ENCODE results near the gene NDUFB8. TPM values are rescaled to one million over a fixed set of nuclear protein-coding genes. Genes with fewer than 3 reads are reported as not detected.

NDUFB8 gene
- total and polyA plus RNA-seq, 2 experiments from 2014 or later: 123 to 294 TPM

- Histone ChIP-seq H3K9ac (no peak overlapping the region), H3K27me3 (replicated peaks; ENCODE audit: insufficient read depth) (no peaks in the 10 kb centered on the region), H3K79me2 (ENCODE audit: insufficient read depth) (no peaks in the 10 kb centered on the region), H3K9me3 (ENCODE audit: low read depth) (no peaks in the 10 kb centered on the region), H3K4me3 (no peak overlapping the region), H4K20me1 (ENCODE audit: insufficient read depth) (no peaks in the 10 kb centered on the region), H3K9me2 (ENCODE audit: insufficient read depth) (no peaks in the 10 kb centered on the region), H3K4me2 (ENCODE audit: unreplicated experiment) (no peak overlapping the region), H3K4me1 (ENCODE audit: insufficient read depth) (peaks cover 31% of the 10 kb centered on the region), H3F3A (ENCODE audit: insufficient read depth) (peaks cover 21% of the 10 kb centered on the region), H3K27ac (no peak overlapping the region), H3K36me3 (ENCODE audit: low read depth) (no peaks in the 10 kb centered on the region), H2AFZ (no peak overlapping the region)
- 86 to 100% methylated on average over 1 of the region's 1 CpG for WGBS, 2 experiments (ENCODE audit: low coverage in 1 of 2, low lambda C conversion rate in 2 of 2, missing lambda C conversion rate in 2 of 2)
- peak; percentile 20 for DNase-seq
- in situ Hi-C loops (cut with MboI): no loop called here
- TF ChIP-seq EZH2 (IDR thresholded peaks at IDR 0.05; ENCODE audit: insufficient read depth, poor library complexity, severe bottlenecking) (no peak), EZH2phosphoT487 (IDR thresholded peaks at IDR 0.05; ENCODE audit: insufficient read depth, low read depth) (no peak)
Observed at GRCh38 chr10:100502926-100503494, 26.7 kb downstream of the NDUFB8 start.

- H3F3A ChIP-seq (ENCODE audit: insufficient read depth): peaks cover 13% of the 10 kb centered on the region
- peak; percentile 37 for DNase-seq
- H3K27me3 ChIP-seq (replicated peaks; ENCODE audit: insufficient read depth): no peaks in the 10 kb centered on the region
- no peaks in the 10 kb centered on the region for H3K36me3 ChIP-seq (ENCODE audit: low read depth)
- in situ Hi-C loops (cut with MboI): no loop called here
- peaks cover 22% of the 10 kb centered on the region for H3K4me1 ChIP-seq (ENCODE audit: insufficient read depth)
- no peaks in the 10 kb centered on the region for H3K79me2 ChIP-seq (ENCODE audit: insufficient read depth)
- H3K9me3 ChIP-seq (ENCODE audit: low read depth): no peaks in the 10 kb centered on the region
- H4K20me1 ChIP-seq (ENCODE audit: insufficient read depth): no peaks in the 10 kb centered on the region
- H3K9ac ChIP-seq: no peak overlapping the region
- no peak overlapping the region for H3K4me2 ChIP-seq (ENCODE audit: unreplicated experiment)
- no peak for TF ChIP-seq EZH2 (IDR thresholded peaks at IDR 0.05; ENCODE audit: insufficient read depth, poor library complexity, severe bottlenecking)
- no peak overlapping the region for H2AFZ ChIP-seq
- H3K9me2 ChIP-seq (ENCODE audit: insufficient read depth): no peaks in the 10 kb centered on the region
- no peak overlapping the region for H3K4me3 ChIP-seq
- H3K27ac ChIP-seq: no peak overlapping the region
Observed at GRCh38 chr10:100501423-100501822, 28.2 kb downstream of the NDUFB8 start.

DNA sequence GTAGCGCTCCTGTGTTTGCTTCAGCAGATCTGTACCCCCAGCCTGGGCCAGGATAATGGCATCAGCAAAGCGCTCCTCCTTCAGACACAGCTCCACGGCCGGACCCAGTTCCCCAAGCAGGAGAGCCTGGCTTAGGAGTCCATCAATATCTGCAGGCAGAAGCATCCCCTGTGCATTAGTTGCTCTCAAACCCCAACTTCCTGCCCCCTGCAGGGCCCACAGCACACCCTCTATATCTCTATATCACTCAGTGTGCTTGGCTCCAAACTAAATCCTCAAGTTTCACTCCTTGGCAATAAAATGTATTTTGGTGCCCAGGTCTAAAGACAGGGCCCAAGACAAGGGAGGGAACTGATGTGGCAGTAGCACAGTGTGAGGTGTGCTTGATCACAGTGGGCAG is 31.6 kb downstream of the NDUFB8 start:
- no peak overlapping the region for H3K4me3 ChIP-seq
- H3K79me2 ChIP-seq (ENCODE audit: insufficient read depth): no peaks in the 10 kb centered on the region
- no peak overlapping the region for H3K9ac ChIP-seq
- H3F3A ChIP-seq (ENCODE audit: insufficient read depth): no peaks in the 10 kb centered on the region
- H3K27ac ChIP-seq: no peak overlapping the region
- DNase-seq: no peak
- TF ChIP-seq EZH2 (IDR thresholded peaks at IDR 0.05; ENCODE audit: insufficient read depth, poor library complexity, severe bottlenecking) (no peak), EZH2phosphoT487 (IDR thresholded peaks at IDR 0.05; ENCODE audit: insufficient read depth, low read depth) (no peak)
- H2AFZ ChIP-seq: no peak overlapping the region
- no peaks in the 10 kb centered on the region for H3K9me3 ChIP-seq (ENCODE audit: low read depth)
- no peaks in the 10 kb centered on the region for H3K27me3 ChIP-seq (replicated peaks; ENCODE audit: insufficient read depth)
- no peak overlapping the region for H3K4me2 ChIP-seq (ENCODE audit: unreplicated experiment)
- no peaks in the 10 kb centered on the region for H4K20me1 ChIP-seq (ENCODE audit: insufficient read depth)
- in situ Hi-C loops (cut with MboI): no loop called here
- peaks cover 4% of the 10 kb centered on the region; the same call in 1 of the 2 replicates for H3K4me1 ChIP-seq (ENCODE audit: insufficient read depth)
- H3K9me2 ChIP-seq (ENCODE audit: insufficient read depth): no peaks in the 10 kb centered on the region
- WGBS, 2 experiments (ENCODE audit: low coverage in 1 of 2, low lambda C conversion rate in 2 of 2, missing lambda C conversion rate in 2 of 2): 89 to 95% methylated on average over 4 of the region's 4 CpGs
- H3K36me3 ChIP-seq (ENCODE audit: low read depth): no peaks in the 10 kb centered on the region

DNA sequence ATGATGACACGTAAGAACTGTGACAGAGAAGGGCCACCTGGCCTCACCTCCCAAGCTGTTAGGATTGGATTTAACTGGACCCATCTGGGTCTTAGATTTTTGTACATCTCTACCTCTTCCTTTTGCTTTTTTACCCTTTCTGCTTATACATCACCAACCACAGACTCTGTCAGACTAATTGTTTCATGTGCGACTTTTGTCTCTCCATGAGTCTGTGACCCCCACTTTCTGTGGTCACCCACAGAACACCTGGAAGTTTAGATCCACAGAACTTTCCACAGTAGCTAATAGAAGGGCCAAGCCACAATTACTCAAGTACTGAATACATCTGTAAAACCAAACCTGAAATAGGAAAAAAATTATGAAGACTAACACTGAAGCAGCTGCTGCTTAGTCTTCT is 33.1 kb downstream of the NDUFB8 start:
- DNase-seq: no peak
- H3K79me2 ChIP-seq (ENCODE audit: insufficient read depth): no peaks in the 10 kb centered on the region
- H3K9me3 ChIP-seq (ENCODE audit: low read depth): no peaks in the 10 kb centered on the region
- H3K4me2 ChIP-seq (ENCODE audit: unreplicated experiment): no peak overlapping the region
- H3K4me1 ChIP-seq (ENCODE audit: insufficient read depth): peaks cover 1% of the 10 kb centered on the region; the same call in 1 of the 2 replicates
- H3K9ac ChIP-seq: no peak overlapping the region
- no peak overlapping the region for H3K4me3 ChIP-seq
- no peaks in the 10 kb centered on the region for H3F3A ChIP-seq (ENCODE audit: insufficient read depth)
- TF ChIP-seq EZH2 (IDR thresholded peaks at IDR 0.05; ENCODE audit: insufficient read depth, poor library complexity, severe bottlenecking) (no peak), EZH2phosphoT487 (IDR thresholded peaks at IDR 0.05; ENCODE audit: insufficient read depth, low read depth) (no peak)
- H4K20me1 ChIP-seq (ENCODE audit: insufficient read depth): no peaks in the 10 kb centered on the region
- no peaks in the 10 kb centered on the region for H3K27me3 ChIP-seq (replicated peaks; ENCODE audit: insufficient read depth)
- no peaks in the 10 kb centered on the region for H3K36me3 ChIP-seq (ENCODE audit: low read depth)
- H2AFZ ChIP-seq: no peak overlapping the region
- 84 to 92% methylated on average over 2 of the region's 2 CpGs for WGBS, 2 experiments (ENCODE audit: low coverage in 1 of 2, low lambda C conversion rate in 2 of 2, missing lambda C conversion rate in 2 of 2)
- no peaks in the 10 kb centered on the region for H3K9me2 ChIP-seq (ENCODE audit: insufficient read depth)
- H3K27ac ChIP-seq: no peak overlapping the region
- in situ Hi-C loops (cut with MboI): no loop called here

- Histone ChIP-seq H3F3A (ENCODE audit: insufficient read depth) (no peaks in the 10 kb centered on the region), H4K20me1 (ENCODE audit: insufficient read depth) (no peaks in the 10 kb centered on the region), H3K4me2 (ENCODE audit: unreplicated experiment) (no peak overlapping the region), H3K4me3 (no peak overlapping the region), H2AFZ (no peak overlapping the region), H3K27me3 (replicated peaks; ENCODE audit: insufficient read depth) (no peaks in the 10 kb centered on the region), H3K36me3 (ENCODE audit: low read depth) (no peaks in the 10 kb centered on the region), H3K9ac (no peak overlapping the region), H3K9me2 (ENCODE audit: insufficient read depth) (no peaks in the 10 kb centered on the region), H3K9me3 (ENCODE audit: low read depth) (no peaks in the 10 kb centered on the region), H3K79me2 (ENCODE audit: insufficient read depth) (no peaks in the 10 kb centered on the region), H3K4me1 (ENCODE audit: insufficient read depth) (no peaks in the 10 kb centered on the region), H3K27ac (no peak overlapping the region)
- TF ChIP-seq EZH2phosphoT487 (IDR thresholded peaks at IDR 0.05; ENCODE audit: insufficient read depth, low read depth) (no peak), EZH2 (IDR thresholded peaks at IDR 0.05; ENCODE audit: insufficient read depth, poor library complexity, severe bottlenecking) (no peak)
- no peak for DNase-seq
- in situ Hi-C loops (cut with MboI): no loop called here
- WGBS, 2 experiments (ENCODE audit: low coverage in 1 of 2, low lambda C conversion rate in 2 of 2, missing lambda C conversion rate in 2 of 2): 91 to 95% methylated on average over 2 of the region's 2 CpGs
Observed at GRCh38 chr10:100490531-100490930, 39.1 kb downstream of the NDUFB8 start.
